ENCODE data around the gene TOB1.
A peak's percentile ranks its signal among the peaks of the same experiment; 100 is the strongest.
"Not testable (repeated sequence)": the region's sequence is repeated elsewhere in the genome, so short reads cannot be mapped to it uniquely, and the experiment has no call there.

TOB1 gene

GRCh38 chr17:50898369-50899004, 32.3 kb upstream of the TOB1 start:
- DNase-seq = no peak

DNA sequence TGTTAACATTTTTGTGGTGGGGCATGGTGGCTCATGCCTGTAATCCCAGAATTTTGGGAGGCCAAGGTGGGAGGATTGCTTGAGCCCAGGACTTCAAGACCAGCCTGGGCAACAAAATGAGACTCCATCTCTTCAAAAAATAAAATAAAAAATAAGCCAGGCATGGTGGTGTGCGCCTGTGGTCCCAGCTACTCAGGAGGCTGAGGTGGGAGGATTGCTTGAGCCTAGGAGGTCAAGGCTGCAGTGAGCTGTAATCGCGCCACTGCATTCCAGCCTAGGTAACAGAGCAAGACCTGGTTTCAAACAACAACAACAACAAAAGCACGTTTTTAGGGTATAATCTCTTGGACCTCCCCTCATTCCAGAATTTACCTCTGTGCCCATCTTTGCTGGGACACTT, 28.4 kb upstream of the TOB1 start:
- not testable (repeated sequence) for DNase-seq

GRCh38 chr17:50893183-50893993, 27.2 kb upstream of the TOB1 start:
- no peak for DNase-seq

DNA sequence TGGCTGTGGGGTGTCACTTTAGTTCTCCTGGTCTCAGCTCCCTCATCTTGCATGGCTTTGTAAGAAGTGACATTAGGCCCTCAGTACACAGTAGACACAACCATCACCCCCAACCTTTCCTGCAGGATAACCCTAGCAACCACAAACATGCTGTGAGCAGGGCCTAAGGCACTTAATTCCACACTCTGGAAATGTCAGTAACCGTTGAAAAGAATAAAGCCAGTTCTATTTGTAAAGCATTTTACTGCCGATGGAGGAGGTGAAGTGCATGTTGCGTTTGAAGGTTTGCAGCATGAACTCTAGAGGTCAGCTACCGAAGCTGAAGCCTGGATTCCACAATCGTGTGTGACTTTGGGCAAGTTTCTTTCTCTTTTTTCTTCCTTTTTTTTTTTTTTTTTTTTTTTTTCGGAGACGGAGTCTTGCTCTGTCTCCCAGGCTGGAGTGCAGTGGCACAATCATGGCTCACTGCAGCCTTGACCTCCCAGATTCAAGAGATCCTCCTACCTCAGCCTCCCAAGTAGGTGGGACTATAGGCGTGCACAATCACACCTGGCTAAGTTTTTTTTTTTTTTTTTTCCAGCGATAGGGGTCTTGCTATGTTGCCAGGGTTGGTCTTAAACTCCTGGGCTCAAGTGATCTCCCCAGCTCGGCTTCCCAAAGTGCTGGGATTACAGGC, 26.1 kb upstream of the TOB1 start:
- DNase-seq = no peak

GRCh38 chr17:50891577-50891989, 25.4 kb upstream of the TOB1 start:
- DNase-seq = no peak

DNA sequence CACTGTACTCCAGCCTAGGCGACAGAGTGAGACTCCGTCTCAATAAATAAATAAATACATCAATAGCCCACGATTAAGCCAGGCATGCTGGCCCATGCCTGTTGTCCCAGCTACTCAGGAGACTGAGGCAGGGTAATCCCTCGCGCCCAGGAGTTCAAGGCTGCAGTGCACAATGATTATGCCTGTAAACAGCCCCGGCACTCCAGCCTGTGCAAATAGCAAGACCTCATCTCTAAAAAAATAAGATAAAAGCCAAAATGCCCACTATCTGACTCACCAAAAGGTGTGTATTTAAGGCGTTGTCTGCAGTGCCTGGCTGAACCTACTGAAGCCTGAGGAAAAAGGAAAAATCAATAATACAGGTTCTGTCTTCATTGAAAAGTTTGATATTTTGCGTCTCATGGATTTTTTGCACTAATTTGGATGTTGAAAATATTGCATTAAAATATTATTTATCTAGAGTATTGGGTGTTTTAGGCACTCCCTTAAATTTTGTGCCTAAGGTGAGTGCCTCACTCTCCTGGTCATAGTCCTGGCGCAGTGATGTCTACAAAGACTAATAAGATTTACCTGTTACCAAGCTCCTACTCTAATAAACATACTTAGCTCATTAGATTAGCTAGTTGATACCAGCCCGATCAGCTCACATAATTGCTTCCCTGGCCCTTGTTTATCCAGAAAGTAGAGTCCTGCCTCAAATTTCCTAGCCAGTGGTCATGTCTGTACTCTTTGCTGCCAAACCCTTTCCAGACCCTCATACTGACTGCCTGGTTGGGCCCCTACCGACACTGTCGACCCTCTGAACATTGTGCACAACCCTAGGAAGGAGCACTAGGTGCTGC, 24.7 kb upstream of the TOB1 start:
- no peak for DNase-seq

DNA sequence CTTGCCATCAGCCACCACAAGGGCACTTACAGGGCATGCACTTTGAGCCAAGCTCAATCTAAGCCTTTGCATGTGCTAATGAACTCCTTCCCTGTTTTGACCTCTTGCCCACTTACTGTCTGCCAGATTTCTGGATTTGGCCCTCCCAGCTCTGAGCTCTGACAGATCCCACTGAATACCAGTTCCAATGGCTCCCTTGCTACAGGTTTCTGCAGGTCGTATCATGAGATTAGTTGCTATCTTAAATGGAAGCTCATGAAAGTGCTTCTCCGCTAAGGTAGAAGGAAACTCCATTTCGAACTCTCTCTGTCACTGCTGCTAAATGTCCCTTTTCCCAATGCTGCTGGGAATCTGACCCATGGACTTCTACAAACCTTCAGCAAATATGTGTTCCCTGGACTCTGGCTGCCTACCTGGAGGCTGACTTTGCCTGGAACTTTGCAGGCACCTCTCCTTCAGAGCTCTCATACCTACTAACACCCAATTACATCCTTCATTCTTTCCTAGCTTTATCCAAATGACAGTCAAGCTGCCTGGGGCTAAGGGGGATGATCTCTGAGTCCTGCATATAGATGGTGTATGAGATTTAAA, 23.5 kb upstream of the TOB1 start:
- DNase-seq = no peak

DNA sequence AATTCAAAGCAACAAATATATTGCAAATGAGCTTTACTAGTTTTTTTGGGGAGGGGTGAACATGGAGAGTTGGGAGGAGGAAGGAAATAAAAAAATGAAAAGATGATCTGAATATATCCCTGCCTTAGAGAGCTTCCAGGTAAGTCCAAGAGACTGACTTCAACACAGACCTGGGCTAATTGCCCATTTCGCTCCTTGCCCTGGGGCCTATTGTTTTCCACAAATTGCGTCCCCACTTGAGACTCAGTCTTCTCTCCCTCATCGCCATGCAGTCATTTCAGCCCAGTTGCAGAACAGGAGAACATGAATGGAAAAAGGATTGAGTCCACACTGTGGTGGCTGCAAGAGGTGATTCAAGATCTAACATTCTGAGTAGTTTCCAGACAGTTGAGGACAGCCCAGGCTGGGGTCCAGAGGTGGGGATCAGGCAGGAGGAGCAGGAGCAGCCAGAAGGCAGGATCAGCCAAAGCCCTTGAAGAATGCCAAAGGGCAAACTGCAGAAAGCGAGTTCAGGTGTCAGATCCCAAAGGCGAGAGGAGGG, 21.6 kb upstream of the TOB1 start:
- no peak for DNase-seq

- no peak for DNase-seq
Observed at GRCh38 chr17:50884439-50885311, 18.5 kb upstream of the TOB1 start.

- no peak for DNase-seq
Observed at GRCh38 chr17:50883850-50884438, 17.8 kb upstream of the TOB1 start.

- DNase-seq = peak; percentile 71
Observed at GRCh38 chr17:50882851-50883250, 16.7 kb upstream of the TOB1 start.

- no peak for DNase-seq
Observed at GRCh38 chr17:50881182-50881581, 15.0 kb upstream of the TOB1 start.

- DNase-seq = no peak
Observed at GRCh38 chr17:50879086-50879485, 12.9 kb upstream of the TOB1 start.

GRCh38 chr17:50877838-50878237, 11.7 kb upstream of the TOB1 start:
- no peak for DNase-seq

DNA sequence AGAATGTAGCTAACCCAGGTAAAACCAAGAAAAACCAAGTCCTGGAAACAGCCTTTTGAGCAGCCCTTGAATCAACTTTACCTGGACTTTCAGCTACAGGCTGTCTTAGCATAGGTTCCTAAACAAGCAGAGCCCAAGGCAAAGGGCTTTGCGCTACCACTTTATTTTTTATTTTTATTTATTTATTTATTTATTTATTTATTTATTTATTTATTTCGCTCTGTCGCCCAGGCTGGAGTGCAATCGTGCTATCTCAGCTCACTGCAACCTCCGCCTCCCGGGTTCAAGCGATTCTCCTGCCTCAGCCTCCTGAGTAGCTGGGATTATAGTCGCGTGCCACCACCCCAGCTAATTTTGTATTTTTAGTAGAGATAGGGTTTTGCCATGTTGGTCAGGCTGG, 10.9 kb upstream of the TOB1 start:
- not testable (repeated sequence) for DNase-seq

DNA sequence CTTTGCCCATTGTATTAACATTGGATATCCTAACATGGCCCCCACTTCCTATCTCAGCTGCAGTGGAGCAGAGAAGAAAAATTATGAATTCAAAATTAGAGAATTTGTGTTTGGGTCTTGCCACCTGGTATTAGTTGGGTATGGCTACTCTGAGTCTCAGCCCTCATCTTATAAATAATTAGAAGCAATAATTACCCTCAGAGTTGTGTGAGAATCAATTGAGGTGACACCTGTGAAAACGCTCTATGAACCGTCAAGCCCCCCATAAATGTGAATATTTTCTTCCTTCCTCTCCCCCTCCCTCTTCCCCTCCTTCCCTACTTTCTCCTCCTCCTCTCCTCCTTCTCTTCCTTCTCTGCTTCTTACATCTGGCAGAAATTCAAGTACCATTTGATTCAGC, 8.9 kb upstream of the TOB1 start:
- DNase-seq = no peak

DNA sequence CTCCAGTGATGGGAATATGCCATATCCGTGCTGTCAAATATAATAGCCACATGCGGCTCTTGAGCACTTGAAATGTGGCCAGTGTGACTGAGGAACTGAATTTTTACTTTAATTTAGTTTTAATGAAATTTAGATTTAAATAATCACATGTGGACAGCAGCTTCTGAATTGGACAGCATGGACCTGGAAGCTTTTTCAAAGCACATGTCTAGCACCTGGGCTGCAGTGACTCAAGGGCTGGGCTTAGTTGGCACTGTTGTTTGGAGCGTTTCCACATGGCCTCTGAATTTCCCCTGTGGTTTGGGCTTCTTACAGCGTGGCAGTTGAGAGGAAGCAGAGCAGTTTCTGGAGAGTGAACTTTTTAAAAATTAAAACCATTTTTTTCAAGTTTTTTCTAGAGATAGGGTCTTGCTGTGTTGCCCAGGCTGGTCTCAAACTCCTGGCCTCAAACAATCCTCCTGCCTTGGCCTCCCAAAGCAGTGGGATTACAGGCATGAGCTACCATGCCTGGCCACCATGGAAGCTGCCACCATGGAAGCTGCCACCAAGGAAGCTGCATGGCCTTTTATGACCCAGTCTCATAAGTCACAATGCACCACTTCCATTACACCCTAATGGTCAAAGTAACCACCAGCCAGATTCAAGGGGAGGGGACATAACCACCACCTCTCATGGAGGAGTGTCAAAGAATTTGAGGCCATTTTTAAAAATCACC, 6.7 kb upstream of the TOB1 start:
- DNase-seq = peak; percentile 31

DNA sequence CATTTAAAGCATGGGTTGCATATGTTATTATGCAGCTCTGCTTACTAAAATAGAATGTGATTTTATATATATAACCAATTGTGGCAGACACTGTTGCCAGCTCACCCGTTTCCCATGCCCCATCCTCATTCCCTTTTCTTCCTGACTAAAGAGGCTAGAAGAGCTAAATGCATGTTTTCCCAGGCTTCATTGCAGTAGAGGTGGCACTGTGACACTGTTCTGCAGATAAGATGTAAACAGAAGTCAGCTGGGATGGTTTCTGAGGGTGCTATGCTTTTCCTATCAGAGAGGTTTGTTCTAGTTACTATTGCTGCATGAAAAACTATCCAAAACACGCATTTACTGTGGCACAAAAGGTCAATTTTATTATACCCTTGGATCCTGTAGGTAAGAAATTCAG, 5.7 kb upstream of the TOB1 start:
- no peak for DNase-seq

- no peak for DNase-seq
Observed at GRCh38 chr17:50871364-50871763, 5.2 kb upstream of the TOB1 start.

DNA sequence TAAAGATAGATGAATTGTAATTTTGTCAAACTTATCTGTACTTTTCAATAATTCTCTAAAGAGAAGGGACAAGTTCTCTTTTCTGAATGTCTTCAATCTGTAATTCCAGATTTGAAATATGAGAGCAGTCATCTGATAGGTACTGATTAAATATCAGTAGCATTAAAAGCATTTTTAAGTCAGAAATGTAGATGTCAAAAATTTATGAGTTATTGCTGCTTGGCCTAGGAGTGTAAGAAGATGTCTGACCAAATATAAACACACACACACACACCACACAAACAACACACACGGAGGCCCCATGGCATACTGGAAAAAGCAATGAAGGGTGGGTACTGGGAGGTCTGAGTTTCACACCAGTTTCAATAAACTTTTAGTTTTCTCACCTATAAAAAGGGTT, 2.4 kb upstream of the TOB1 start:
- DNase-seq = no peak
